RWPE1 (cell line): ENCODE results near the gene PTPRK.

ENCODE experiments used
- CTCF ChIA-PET: fragments of 350-600 bp; sonication (Branson Sonifier 250); formaldehyde crosslinking; extraction: SDS; loops from one replicate; lab custom pipeline; 2021; lab: Yijun Ruan, JAX
- POLR2A ChIA-PET: fragments of 400-600 bp; formaldehyde crosslinking; extraction: SDS; loops from one replicate; lab custom pipeline; 2020; ENCODE audit warnings: antibody characterized with exemption; ENCODE audit not compliant: low non-redundant PET; lab: Yijun Ruan, JAX
- DNase-seq: peaks from one replicate; pipeline ENCODE4 v3.0.0; 2012; ENCODE audit warnings: low spot score
- H3K27ac ChIP-seq: fragments of 450-650 bp; 2 replicates; pipeline ENCODE4 v1.5.1; 2017
- TF ChIP-seq, protein P1 (sequence below): fragments of 450-650 bp; conservative IDR thresholded peaks from 2 replicates; pipeline ENCODE4 v1.5.1; 2017; ENCODE audit warnings: low read depth, mild to moderate bottlenecking

The PTPRK gene

DNA sequence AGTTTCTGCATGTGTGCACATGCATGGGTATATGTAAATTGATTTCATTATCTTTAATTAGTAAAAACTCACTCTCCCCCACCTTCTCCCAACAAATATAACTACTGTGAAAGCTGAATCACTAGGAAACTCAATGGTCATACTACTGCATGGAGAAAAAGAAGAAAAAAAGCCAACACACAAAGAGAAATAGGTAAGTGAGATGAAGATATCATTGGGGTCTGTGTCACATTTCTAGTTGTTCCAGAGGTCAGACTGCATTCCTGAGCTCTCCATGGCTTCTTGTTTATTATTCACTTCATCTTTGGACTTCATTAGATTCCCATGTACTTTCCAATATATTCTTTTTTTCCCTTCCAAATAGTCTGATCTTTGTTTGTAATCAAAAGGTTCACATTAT lies 98.2 kb downstream of the PTPRK start:
- ChIA-PET CTCF (interaction anchor here (0.7 to 0.8 kb wide), 2 partner anchors 334 to 958 kb away, joined by 3 to 4 read pairs; no protein-coding TSS in a partner anchor), POLR2A (no interaction called here)
- no peak for DNase-seq
- TF ChIP-seq, protein P1, sequence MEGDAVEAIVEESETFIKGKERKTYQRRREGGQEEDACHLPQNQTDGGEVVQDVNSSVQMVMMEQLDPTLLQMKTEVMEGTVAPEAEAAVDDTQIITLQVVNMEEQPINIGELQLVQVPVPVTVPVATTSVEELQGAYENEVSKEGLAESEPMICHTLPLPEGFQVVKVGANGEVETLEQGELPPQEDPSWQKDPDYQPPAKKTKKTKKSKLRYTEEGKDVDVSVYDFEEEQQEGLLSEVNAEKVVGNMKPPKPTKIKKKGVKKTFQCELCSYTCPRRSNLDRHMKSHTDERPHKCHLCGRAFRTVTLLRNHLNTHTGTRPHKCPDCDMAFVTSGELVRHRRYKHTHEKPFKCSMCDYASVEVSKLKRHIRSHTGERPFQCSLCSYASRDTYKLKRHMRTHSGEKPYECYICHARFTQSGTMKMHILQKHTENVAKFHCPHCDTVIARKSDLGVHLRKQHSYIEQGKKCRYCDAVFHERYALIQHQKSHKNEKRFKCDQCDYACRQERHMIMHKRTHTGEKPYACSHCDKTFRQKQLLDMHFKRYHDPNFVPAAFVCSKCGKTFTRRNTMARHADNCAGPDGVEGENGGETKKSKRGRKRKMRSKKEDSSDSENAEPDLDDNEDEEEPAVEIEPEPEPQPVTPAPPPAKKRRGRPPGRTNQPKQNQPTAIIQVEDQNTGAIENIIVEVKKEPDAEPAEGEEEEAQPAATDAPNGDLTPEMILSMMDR, result no peak
- H3K27ac ChIP-seq, result no peak overlapping the region

DNA sequence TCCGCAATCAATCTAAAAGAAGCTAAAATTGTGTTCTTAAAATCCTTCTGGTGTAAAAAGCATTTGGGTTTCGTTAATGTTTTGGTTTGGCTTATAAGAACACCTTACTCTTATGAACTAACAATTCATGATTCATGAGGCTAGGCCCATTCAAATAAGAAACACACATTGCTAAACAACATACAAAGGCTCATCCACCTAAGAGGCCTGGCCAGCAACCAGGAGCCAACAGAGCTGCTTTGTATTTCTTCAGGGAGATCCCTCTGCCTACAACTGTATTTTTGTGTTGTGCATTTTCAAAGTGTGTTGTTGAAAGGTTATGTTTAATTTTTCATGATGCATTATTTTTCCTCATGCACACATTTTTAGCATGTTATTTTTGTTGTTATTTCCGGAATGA lies 98.6 kb downstream of the PTPRK start:
- POLR2A ChIA-PET, result no interaction called here

GRCh38 chr6:128417698-128418097 lies 102.7 kb downstream of the PTPRK start:
- TF ChIP-seq, protein P1, result no peak
- ChIA-PET CTCF (no interaction called here), POLR2A (no interaction called here)
- DNase-seq, result no peak
- no peak overlapping the region for H3K27ac ChIP-seq

More for the DNA sequence above, 98.6 kb downstream of the PTPRK start:
- CTCF ChIA-PET, result interaction anchor here (0.7 kb wide), 1 partner anchor 334 kb away, joined by 3 read pairs; no protein-coding TSS in a partner anchor
- no peak for DNase-seq
- TF ChIP-seq, protein P1, result no peak
- H3K27ac ChIP-seq, result no peak overlapping the region

DNA sequence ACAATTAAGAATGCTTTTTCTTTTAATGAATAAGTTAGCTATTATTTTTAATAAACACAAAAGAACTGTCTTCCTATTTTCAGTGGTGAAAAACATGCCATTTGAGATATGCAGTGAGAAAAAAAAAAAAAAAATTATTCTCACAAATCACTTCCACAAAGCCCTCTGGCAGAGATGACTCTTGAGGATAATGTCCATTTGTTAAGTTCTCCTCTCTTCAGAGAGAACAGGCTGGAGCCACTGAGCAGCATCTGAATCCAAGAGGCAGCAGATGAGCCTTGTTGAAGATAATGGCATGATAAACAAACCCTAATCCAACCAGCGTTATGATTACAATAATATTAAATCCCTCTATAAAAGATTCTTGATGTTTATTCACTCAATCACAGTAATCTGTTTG lies 105.0 kb downstream of the PTPRK start:
- CTCF ChIA-PET, result no interaction called here

DNA sequence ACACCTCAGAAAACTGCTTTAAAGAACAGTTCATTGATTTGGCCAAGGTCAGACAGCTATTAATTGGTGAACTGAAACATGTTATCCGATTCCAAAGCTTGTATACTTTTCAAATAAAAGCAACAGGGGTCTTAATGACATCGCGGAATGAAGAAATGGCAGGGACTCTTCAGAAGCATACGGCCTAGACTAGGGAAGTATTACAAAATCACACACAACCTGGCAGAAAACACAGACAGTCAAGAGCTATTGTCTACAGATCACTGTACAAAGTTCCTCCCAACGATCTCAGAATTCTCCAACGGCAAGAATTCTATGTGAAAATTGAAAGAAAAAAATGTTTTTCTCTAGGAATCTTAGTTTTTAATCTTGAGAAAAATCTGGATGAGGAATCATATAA lies 105.5 kb downstream of the PTPRK start:
- CTCF ChIA-PET, result no interaction called here
- no peak for DNase-seq
- POLR2A ChIA-PET, result no interaction called here
- no peak overlapping the region for H3K27ac ChIP-seq
- TF ChIP-seq, protein P1, result no peak

More for the DNA sequence above, 105.0 kb downstream of the PTPRK start:
- POLR2A ChIA-PET, result no interaction called here
- no peak overlapping the region for H3K27ac ChIP-seq
- TF ChIP-seq, protein P1, result no peak
- DNase-seq, result no peak

GRCh38 chr6:128413291-128413690 lies 107.1 kb downstream of the PTPRK start:
- CTCF ChIA-PET, result no interaction called here
- H3K27ac ChIP-seq, result no peak overlapping the region
- no peak for DNase-seq
- TF ChIP-seq, protein P1, result no peak
- POLR2A ChIA-PET, result no interaction called here
